CD4-positive, CD25-positive, alpha-beta regulatory T cell (primary cell): ENCODE data around the gene PYROXD2. TPM values are rescaled to one million over a fixed set of nuclear protein-coding genes. Genes with fewer than 3 reads are reported as not detected.

Source experiments
- ATAC-seq, 2 donors: fragments of 150-1000 bp; cut with Tn5 transposase; one replicate each; pipeline ENCODE4 v1.10.0; 2021; ENCODE audit warnings: low read depth in 2 of 2, moderate number of reproducible peaks in 2 of 2, moderate library complexity in 1 of 2
- DNase-seq, 3 donors: peaks; one replicate each; pipeline versions ENCODE4 v3.0.0 to v3.0.0-alpha.2; 2012 to 2022; ENCODE audit warnings: mixed read lengths in 1 of 3
- H3K27ac ChIP-seq: one replicate; pipeline ENCODE4 v1.7.0; 2013; ENCODE audit warnings: mild to moderate bottlenecking, low read length; ENCODE audit not compliant: insufficient read depth, poor library complexity, severe bottlenecking
- H3K27me3 ChIP-seq: one replicate; pipeline ENCODE4 v1.7.0; 2013; ENCODE audit warnings: low read length; ENCODE audit not compliant: control insufficient read depth, insufficient read depth
- H3K36me3 ChIP-seq: one replicate; pipeline ENCODE4 v1.7.0; 2013; ENCODE audit warnings: mild to moderate bottlenecking, low read length, moderate library complexity; ENCODE audit not compliant: control insufficient read depth, insufficient read depth
- H3K4me1 ChIP-seq: 2 replicates; pipeline ENCODE4 v1.7.0; 2013; ENCODE audit warnings: mild to moderate bottlenecking, low read length; ENCODE audit not compliant: insufficient read depth, control insufficient read depth, poor library complexity, severe bottlenecking
- H3K4me3 ChIP-seq: one replicate; pipeline ENCODE4 v1.7.0; 2013; ENCODE audit warnings: low read depth, mild to moderate bottlenecking, low read length, moderate library complexity
- H3K9me3 ChIP-seq, 2 experiments: 1 replicate in 1 of 2; 2 replicates in 1 of 2; pipeline ENCODE4 v1.7.0; 2013; ENCODE audit warnings: low read length in 2 of 2, mild to moderate bottlenecking in 1 of 2, moderate library complexity in 1 of 2; ENCODE audit not compliant: control insufficient read depth in 2 of 2
- H3K27ac Mint-ChIP-seq, 3 donors: one replicate each; pipeline ENCODE4 v1.8.0; 2020 to 2022; ENCODE audit warnings: mild to moderate bottlenecking in 3 of 3, mixed read lengths in 3 of 3, moderate library complexity in 2 of 3
- H3K27me3 Mint-ChIP-seq: one replicate; pipeline ENCODE4 v1.8.0; 2022; ENCODE audit warnings: mild to moderate bottlenecking, mixed read lengths
- H3K36me3 Mint-ChIP-seq: one replicate; pipeline ENCODE4 v1.8.0; 2020; ENCODE audit warnings: mixed read lengths
- H3K4me1 Mint-ChIP-seq, 4 donors: one replicate each; pipeline ENCODE4 v1.8.0; 2020 to 2022; ENCODE audit warnings: mixed read lengths in 4 of 4, mild to moderate bottlenecking in 1 of 4
- H3K4me3 Mint-ChIP-seq, 4 donors: one replicate each; pipeline ENCODE4 v1.8.0; 2020 to 2022; ENCODE audit warnings: mild to moderate bottlenecking in 4 of 4, mixed read lengths in 4 of 4, moderate library complexity in 3 of 4
- H3K9me3 Mint-ChIP-seq, 7 donors: one replicate each; pipeline ENCODE4 v1.8.0; 2020 to 2022; ENCODE audit warnings: mixed read lengths in 7 of 7, mild to moderate bottlenecking in 3 of 7, moderate library complexity in 2 of 7
- polyA plus RNA-seq, 4 donors: library from polyadenylated mRNA; unstranded; fragments of 300-500 nt; fragmentation: Illumina TruSeq; gene quantifications; one replicate each; pipeline ENCODE4 v1.2.3, GENCODE V29; 2021
- total RNA-seq: library from RNA; stranded (reverse); gene quantifications from one replicate; pipeline ENCODE4 v1.2.3, GENCODE V29; 2022

PYROXD2 gene
- total and polyA plus RNA-seq, 5 donors from 2014 or later, result 0.34 to 17.8 (median 1.7) TPM

DNA sequence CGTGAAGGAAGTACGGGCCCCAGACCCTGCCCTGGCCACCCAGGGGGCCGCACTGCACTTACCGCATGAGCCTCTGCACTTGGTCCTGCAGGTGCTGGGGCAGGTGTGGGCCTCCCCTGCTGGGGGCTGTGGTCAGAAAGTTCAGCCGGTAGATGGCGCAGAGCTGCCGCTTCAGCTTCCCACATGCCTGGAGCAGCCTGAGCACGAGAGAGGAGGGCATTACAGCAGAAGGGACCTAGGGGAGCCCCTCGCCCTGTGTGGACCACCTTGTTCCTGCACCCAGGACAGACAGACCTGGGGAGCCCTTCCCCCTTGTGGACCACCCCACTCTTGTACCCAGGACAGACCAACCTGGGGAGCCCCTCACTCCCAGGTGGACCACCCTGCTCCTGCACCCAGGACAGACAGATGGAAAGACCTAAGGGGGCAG, 8.7 kb upstream of the PYROXD2 start:
- Histone ChIP-seq H3K4me3 (no peak overlapping the region), H3K36me3 (peaks cover 54% of the 10 kb centered on the region), H3K27me3 (no peaks in the 10 kb centered on the region), H3K27ac (no peak overlapping the region), H3K4me1 (no peaks in the 10 kb centered on the region), H3K9me3 (no peaks in the 10 kb centered on the region)
- ATAC-seq, result no peak
- no peaks in the 10 kb centered on the region for H3K9me3 Mint-ChIP-seq
- peak overlapping the region in 1 of 3 donors; percentile 48 for H3K27ac Mint-ChIP-seq
- peaks cover 31% of the 10 kb centered on the region for H3K36me3 Mint-ChIP-seq
- no peaks in the 10 kb centered on the region for H3K4me1 Mint-ChIP-seq
- DNase-seq, result no peak
- no peaks in the 10 kb centered on the region for H3K27me3 Mint-ChIP-seq
- H3K4me3 Mint-ChIP-seq, result no peak overlapping the region

DNA sequence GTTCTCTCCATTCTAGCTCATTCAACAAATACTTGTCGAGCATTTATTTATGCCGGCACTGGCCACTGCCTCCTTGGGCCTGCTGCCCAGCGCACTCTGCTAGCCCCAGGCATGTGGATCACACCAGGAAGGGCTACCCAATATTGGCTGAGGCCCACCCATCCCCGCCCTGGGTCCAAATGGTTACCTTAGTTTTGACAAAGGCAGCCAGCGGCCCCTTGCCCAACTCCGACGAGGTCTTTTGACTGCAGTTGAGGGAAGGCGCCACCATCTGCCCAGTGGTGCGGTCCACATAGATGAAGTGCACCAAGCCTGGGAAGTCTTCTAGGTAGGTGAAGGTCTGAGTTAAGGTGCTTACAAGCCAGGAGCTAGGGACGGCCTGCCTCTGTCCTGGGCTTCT, 7.2 kb upstream of the PYROXD2 start:
- DNase-seq (no peak), ATAC-seq (no peak)
- Histone ChIP-seq H3K4me3 (no peak overlapping the region), H3K27me3 (no peaks in the 10 kb centered on the region), H3K27ac (no peak overlapping the region), H3K4me1 (no peaks in the 10 kb centered on the region), H3K36me3 (peaks cover 53% of the 10 kb centered on the region), H3K9me3 (no peaks in the 10 kb centered on the region)
- Mint-ChIP-seq H3K36me3 (peaks cover 27% of the 10 kb centered on the region), H3K27me3 (no peaks in the 10 kb centered on the region), H3K9me3 (no peaks in the 10 kb centered on the region), H3K4me3 (no peak overlapping the region), H3K27ac (no peak overlapping the region), H3K4me1 (no peaks in the 10 kb centered on the region)

DNA sequence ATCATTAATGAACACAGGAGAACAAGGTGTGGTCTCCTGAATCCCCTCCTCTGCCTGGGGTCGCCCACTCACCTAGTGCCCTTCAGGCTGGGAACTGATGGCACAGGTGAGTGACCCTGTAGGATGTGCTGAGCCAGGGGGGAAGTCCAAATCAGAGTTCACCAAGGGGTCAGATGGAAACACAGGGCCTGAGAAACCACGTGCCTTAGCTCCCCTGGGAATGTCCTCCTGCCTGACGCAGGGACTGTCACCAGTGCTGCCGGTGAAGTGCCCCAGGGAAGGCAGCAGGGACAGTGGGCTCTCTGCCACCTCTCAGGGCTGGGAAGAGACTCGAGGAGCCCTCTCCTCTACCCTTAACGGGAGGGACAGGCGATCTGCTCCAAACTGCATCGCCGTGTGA, 5.8 kb upstream of the PYROXD2 start:
- Mint-ChIP-seq H3K4me1 (peaks cover 0 to 2% (median 0%) of the 10 kb centered on the region in 4 donors), H3K36me3 (peaks cover 25% of the 10 kb centered on the region)
- peaks cover 48% of the 10 kb centered on the region for H3K36me3 ChIP-seq

DNA sequence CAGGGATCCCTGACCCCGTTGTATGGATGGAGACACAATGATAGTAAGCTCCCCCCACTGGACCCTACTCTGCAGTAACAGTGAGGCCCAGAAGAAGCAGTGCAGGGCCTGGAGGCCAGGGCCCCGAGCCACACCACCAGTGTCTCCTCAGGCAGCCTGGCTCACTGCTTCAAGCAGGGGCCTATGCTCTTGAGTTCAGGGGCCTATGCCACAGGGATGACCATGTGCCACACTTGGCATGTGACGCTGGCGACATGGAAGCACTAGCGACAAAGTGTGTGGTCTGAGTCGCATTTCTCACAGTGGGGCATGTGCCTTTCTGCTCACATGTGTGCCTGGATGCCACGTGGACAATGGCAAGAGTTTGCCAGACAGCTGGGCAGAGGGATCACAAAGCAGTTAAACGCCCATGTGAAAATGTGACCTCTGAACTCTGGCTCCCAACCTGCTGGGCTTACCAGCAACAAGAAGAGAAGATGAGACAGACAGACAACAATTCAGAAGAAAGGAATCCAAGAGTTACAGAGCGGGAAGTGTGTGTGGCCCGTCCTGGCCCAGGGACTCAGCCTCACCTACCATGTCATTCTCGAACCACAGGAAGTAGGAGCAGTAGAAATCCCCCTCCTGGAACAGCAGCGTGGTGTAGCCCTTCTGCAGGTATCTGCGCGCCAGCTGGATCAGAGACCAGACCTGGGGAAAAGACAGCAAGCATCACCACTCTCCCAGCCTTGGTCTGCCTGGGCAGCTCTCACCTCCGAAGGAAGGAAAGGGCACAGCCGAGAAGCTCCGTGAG, 4.7 kb upstream of the PYROXD2 start:
- Histone ChIP-seq H3K4me3 (no peak overlapping the region), H3K36me3 (peaks cover 48% of the 10 kb centered on the region), H3K27me3 (no peaks in the 10 kb centered on the region), H3K27ac (no peak overlapping the region), H3K9me3 (no peaks in the 10 kb centered on the region), H3K4me1 (peaks cover 8% of the 10 kb centered on the region)
- DNase-seq (no peak), ATAC-seq (no peak)
- no peak overlapping the region for H3K4me3 Mint-ChIP-seq
- peaks cover 25% of the 10 kb centered on the region for H3K36me3 Mint-ChIP-seq
- H3K4me1 Mint-ChIP-seq, result peaks cover 0 to 12% (median 5%) of the 10 kb centered on the region in 4 donors
- no peak overlapping the region for H3K27ac Mint-ChIP-seq
- H3K27me3 Mint-ChIP-seq, result no peaks in the 10 kb centered on the region
- no peaks in the 10 kb centered on the region for H3K9me3 Mint-ChIP-seq

More for the DNA sequence above, 5.8 kb upstream of the PYROXD2 start:
- H3K4me3 Mint-ChIP-seq, result no peak overlapping the region
- H3K27ac ChIP-seq, result no peak overlapping the region
- H3K9me3 Mint-ChIP-seq, result no peaks in the 10 kb centered on the region
- no peaks in the 10 kb centered on the region for H3K27me3 Mint-ChIP-seq
- H3K27ac Mint-ChIP-seq, result no peak overlapping the region
- no peaks in the 10 kb centered on the region for H3K27me3 ChIP-seq
- no peaks in the 10 kb centered on the region for H3K9me3 ChIP-seq
- ATAC-seq (no peak), DNase-seq (no peak)
- H3K4me1 ChIP-seq, result no peaks in the 10 kb centered on the region
- no peak overlapping the region for H3K4me3 ChIP-seq

DNA sequence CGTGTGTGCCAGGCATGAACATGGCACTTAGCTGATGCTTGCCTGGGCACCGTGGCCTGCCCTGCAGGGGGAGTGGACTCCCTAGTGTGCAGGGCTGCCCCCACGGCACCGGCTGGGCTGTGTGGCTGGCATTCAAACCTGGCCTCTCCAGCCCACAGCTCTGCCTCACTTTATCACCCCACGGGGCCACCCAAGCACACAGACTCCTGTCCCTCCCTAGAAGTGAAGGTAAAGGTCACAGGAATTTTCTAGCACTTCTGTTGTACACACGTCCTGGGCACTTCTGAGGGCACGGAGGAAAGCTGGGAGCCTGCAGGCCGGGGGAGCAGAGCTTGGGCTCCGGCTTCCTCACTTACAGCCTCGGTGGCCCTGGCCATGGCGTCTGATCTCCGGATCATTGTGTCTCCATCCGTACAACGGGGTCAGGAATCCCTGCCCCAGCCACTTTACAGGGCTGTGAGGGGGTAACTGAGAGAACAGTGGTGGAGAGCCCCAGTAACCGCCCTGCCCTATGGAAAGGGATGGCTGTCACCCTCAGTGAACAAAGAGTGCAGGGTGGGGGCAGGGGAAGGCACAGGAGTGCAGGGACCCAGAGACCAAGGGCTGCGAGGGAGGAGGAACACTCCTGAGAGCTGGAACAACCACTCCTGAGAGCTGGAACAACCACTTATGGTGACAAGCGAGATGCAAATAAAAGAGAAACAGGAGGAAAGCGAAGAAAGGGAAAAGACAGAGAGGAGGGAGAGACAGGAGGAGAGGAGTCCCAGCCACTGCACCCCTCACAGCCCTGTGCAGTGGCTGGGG, 3.9 kb upstream of the PYROXD2 start:
- Mint-ChIP-seq H3K4me3 (no peak overlapping the region), H3K36me3 (peaks cover 25% of the 10 kb centered on the region), H3K27me3 (no peaks in the 10 kb centered on the region), H3K9me3 (no peaks in the 10 kb centered on the region), H3K4me1 (peaks cover 0 to 19% (median 12%) of the 10 kb centered on the region in 4 donors), H3K27ac (peak overlapping the region; percentile 17 to 76 (median 42))
- Histone ChIP-seq H3K9me3 (no peaks in the 10 kb centered on the region), H3K36me3 (peaks cover 43% of the 10 kb centered on the region), H3K27ac (no peak overlapping the region), H3K4me1 (peaks cover 14% of the 10 kb centered on the region), H3K4me3 (no peak overlapping the region), H3K27me3 (no peaks in the 10 kb centered on the region)
- ATAC-seq, result no peak
- no peak for DNase-seq

DNA sequence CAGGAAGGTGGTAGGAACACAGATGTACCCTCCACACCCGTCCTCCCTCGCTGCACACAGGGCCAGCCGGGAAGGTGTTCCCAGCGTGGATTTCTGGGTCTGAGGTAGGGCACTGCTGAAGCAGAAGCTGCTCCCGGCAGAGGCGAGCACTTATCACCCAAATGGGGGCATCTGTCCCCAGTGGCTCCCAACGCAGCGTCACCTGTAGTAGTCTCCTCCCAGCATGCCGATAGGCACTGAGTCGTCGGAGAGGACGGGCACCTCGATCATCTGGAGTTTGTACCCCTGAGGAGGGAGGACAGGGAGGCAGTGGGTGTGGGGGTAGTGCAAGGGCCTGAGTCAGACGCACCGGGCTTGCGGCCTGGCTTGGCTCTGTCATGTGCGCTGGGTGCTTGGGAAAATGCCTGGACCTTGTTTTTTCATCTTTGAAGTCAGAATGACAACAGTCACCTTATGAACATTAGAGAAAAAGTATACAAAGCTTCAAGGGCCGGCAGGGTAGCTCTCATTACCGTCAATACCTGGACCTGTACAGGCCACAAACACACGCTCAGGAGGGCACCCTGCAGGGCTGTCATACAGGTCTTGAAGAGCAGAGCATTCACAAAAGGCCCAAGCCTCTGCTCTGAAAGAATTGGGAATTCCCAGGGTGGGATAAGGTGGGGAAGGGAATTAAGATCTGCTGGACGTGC, 3.1 kb upstream of the PYROXD2 start:
- peaks cover 25% of the 10 kb centered on the region for H3K36me3 Mint-ChIP-seq
- Histone ChIP-seq H3K36me3 (peaks cover 36% of the 10 kb centered on the region), H3K4me1 (peaks cover 14% of the 10 kb centered on the region), H3K4me3 (no peak overlapping the region), H3K9me3 (no peaks in the 10 kb centered on the region), H3K27me3 (no peaks in the 10 kb centered on the region), H3K27ac (no peak overlapping the region)
- peaks cover 0 to 21% (median 13%) of the 10 kb centered on the region in 4 donors for H3K4me1 Mint-ChIP-seq
- H3K4me3 Mint-ChIP-seq, result no peak overlapping the region
- no peaks in the 10 kb centered on the region for H3K27me3 Mint-ChIP-seq
- H3K27ac Mint-ChIP-seq, result no peak overlapping the region
- ATAC-seq (no peak), DNase-seq (no peak)
- H3K9me3 Mint-ChIP-seq, result no peaks in the 10 kb centered on the region

DNA sequence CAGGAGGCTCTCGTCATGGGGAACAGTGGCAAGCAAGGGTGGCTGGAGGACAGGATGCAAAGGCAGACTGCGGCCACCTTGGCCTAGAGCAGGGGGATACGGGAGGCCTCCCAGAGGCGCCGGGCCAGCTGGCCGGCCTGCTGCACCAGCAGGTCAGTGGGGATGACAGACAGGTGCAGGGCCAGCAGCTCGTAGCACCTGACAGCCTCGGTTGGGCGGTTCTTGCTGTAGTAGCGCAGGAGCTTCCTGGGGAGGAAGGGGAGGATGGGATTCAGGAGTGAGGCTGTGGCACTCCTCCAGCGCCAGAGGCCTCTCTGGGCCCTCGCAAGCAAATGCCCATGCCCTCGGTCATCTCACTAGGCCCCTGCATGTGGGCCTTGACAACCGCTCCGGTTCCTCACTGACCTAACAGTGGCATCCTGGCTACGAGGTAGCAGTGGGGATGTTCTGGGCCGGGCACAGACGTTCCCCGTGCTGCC, 2.5 kb upstream of the PYROXD2 start:
- H3K4me3 Mint-ChIP-seq, result no peak overlapping the region
- peak overlapping the region in 2 of 3 donors; percentile 20 to 48 for H3K27ac Mint-ChIP-seq
- Histone ChIP-seq H3K4me1 (peaks cover 14% of the 10 kb centered on the region), H3K36me3 (peaks cover 30% of the 10 kb centered on the region), H3K9me3 (no peaks in the 10 kb centered on the region), H3K4me3 (no peak overlapping the region), H3K27me3 (no peaks in the 10 kb centered on the region), H3K27ac (no peak overlapping the region)
- DNase-seq, result no peak
- peaks cover 0 to 26% (median 14%) of the 10 kb centered on the region in 4 donors for H3K4me1 Mint-ChIP-seq
- H3K36me3 Mint-ChIP-seq, result peaks cover 22% of the 10 kb centered on the region
- H3K27me3 Mint-ChIP-seq, result no peaks in the 10 kb centered on the region
- no peak for ATAC-seq
- no peaks in the 10 kb centered on the region for H3K9me3 Mint-ChIP-seq
